ENCODE measurements around the gene HMGXB4. TPM values are rescaled to one million over a fixed set of nuclear protein-coding genes. Genes with fewer than 3 reads are reported as not detected.

Gene HMGXB4
- total RNA-seq, 1 donor from 2014 or later = 45.7 TPM

DNA sequence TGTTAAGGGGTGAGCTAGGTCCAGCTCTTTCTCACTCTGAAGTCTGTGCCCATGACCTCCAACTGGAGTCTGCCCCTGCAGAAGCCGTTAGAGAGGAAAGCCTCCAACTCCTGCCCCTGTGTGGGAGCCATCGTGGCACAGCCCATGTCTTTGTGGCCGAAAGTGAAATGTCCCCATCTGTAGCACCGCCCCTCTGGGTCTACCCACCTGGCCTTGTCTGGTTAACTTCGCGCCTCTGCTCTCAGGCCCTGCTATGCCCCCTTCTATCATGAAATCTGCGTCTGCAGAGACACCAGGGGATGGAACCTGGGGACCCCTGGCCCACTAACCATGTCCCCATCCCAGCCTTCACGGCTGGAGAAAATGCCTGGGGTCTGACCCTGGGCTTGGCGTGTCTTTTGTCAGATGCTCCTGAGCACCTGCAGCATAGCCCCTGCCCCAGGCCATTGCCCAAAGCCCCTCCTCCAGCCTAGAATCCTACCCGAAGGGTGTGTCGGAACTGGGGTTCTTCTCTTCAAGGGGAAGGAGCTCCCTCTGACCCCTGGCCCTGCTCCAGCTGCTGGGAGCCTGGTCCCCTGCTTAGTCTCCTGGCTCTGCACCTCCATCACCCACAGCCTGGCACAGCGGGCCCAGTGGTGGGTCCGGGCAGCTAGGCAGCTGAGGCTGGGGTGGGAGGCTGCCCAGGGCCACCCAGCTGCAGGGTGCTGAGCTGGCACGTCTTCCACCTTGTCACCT lies 87.8 kb downstream of the HMGXB4 start:
- H3K27me3 Mint-ChIP-seq (ENCODE audit: insufficient read depth) = no peaks in the 10 kb centered on the region
- no peaks in the 10 kb centered on the region for H3K9me3 Mint-ChIP-seq
- intact Hi-C loops (cut with micrococcal nuclease) = no loop called here
- H3K36me3 Mint-ChIP-seq (ENCODE audit: low read depth) = peaks cover 8% of the 10 kb centered on the region
- no peak overlapping the region for H3K27ac Mint-ChIP-seq
- DNase-seq (ENCODE audit: low spot score) = no peak
- H3K4me1 Mint-ChIP-seq (ENCODE audit: low read depth) = no peaks in the 10 kb centered on the region
- no peak overlapping the region for H3K4me3 Mint-ChIP-seq

Other genes starting within 250 kb of the HMGXB4 start
- gene ISX, start 191.3 kb upstream of the HMGXB4 start, total RNA-seq = not detected in 2 replicates
- gene TOM1, start 42.4 kb downstream of the HMGXB4 start, total RNA-seq = 16.8 and 19.0 TPM in 2 replicates
- gene HMOX1, start 123.6 kb downstream of the HMGXB4 start, total RNA-seq = 1.6 and 2.0 TPM in 2 replicates
- gene MCM5, start 142.6 kb downstream of the HMGXB4 start, total RNA-seq = 297 and 307 TPM in 2 replicates

Data from activated T-helper 1 cell treated with anti-CD3 and anti-CD28 coated beads, Interleukin-12 subunit alpha, Interleukin-12 subunit beta, Interleukin-2, Interleukin-4 antibody, amounts not matched to agents 30 ng/mL and 10 ng/mL and 1 ng/mL, durations not matched to agents 14 hours and 24 hours and 36 hours (primary cell).